Testis (tissue), 3 donors: ENCODE results near the gene NCOR1. TPM values are rescaled to one million over a fixed set of nuclear protein-coding genes. Genes with fewer than 3 reads are reported as not detected.
"Not testable (repeated sequence)": the region's sequence is repeated elsewhere in the genome, so short reads cannot be mapped to it uniquely, and the experiment has no call there.

Experiments
- DNase-seq: peaks from one replicate; pipeline ENCODE4 v3.0.0-alpha.2; 2019
- H3K27ac ChIP-seq, 2 donors: fragments of 200-600 bp; sonication (generic); one replicate each; pipeline ENCODE4 v1.5.1; 2019
- H3K27me3 ChIP-seq: fragments of 200-600 bp; sonication (generic); one replicate; pipeline ENCODE4 v1.5.1; 2019
- H3K36me3 ChIP-seq: fragments of 200-600 bp; sonication (generic); one replicate; pipeline ENCODE4 v1.5.1; 2017; ENCODE audit warnings: low read depth; ENCODE audit errors: missing control alignments
- H3K4me1 ChIP-seq: fragments of 200-600 bp; sonication (generic); one replicate; pipeline ENCODE4 v1.5.1; 2019
- H3K4me3 ChIP-seq, 2 donors: fragments of 200-600 bp; sonication (generic); one replicate each; pipeline ENCODE4 v1.5.1; 2017 to 2019
- H3K9me3 ChIP-seq: fragments of 200-600 bp; sonication (generic); one replicate; pipeline ENCODE4 v1.5.1; 2017
- POLR2A ChIP-seq: fragments of 450-650 bp; IDR thresholded peaks from one replicate; pipeline ENCODE4 v1.6.1; 2017; ENCODE audit warnings: antibody characterized with exemption, mild to moderate bottlenecking, moderate library complexity
- WGBS, 2 donors: methylation state at CpG; one replicate each; pipeline ENCODE4 v1.1.5; 2018; 5-methylcytosine and 5-hydroxymethylcytosine counted together
- intact Hi-C: fragments of 100-400 bp; cut with DNase I; formaldehyde crosslinking; loops from one replicate; pipeline ENCODE4 v1.15.1; 2023; ENCODE audit warnings: low total_unique reads
- polyA plus RNA-seq: library from polyadenylated mRNA; stranded (reverse); fragments of 350-450 nt; fragmentation: Illumina TruSeq; extraction: RNeasy Lipid Tissue Mini Kit (QIAGEN cat#74804); gene quantifications from one replicate; pipeline ENCODE4 v1.2.3, GENCODE V29; 2014; ENCODE audit warnings: low read depth, low replicate concordance; ENCODE audit not compliant: insufficient read depth
- total RNA-seq, 2 donors: library from RNA; depleted of rRNA; stranded (reverse); fragments of >200 nt; gene quantifications; one replicate each; pipeline ENCODE4 v1.2.3, GENCODE V29; 2016
- TF ChIP-seq, protein P1 (sequence below), 3 experiments: fragments of 450-650 bp in 2 of 3; fragments of 200-600 bp in 1 of 3; sonication (generic) in 1 of 3; IDR thresholded peaks; one replicate each; pipeline ENCODE4 v1.5.1; 2016 to 2019; ENCODE audit warnings: antibody characterized with exemption in 3 of 3, mild to moderate bottlenecking in 2 of 3, moderate library complexity in 1 of 3

NCOR1 gene
- total and polyA plus RNA-seq, 3 donors from 2014 or later, result 88.6 to 281 (median 270) TPM

DNA sequence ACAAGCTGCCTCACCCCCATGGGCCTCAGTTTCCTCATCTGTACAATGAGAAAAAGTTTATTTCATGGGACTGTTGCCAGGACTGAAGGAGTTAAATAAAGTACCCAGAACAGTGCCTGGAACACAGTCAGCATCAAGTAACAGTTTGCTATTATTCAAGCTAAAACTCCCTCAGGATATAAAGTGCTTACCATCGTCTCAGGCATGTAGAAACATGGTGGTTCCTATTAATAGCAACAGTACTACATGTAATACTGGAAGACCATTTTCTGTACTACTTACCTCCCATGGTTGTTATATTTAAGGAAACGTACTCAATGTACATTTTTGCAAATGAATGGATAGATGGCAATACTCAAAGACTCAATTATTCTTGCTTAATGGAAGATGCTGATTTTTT, 93.4 kb downstream of the NCOR1 start:
- 58 to 62% methylated on average over 2 of the region's 2 CpGs for WGBS, 2 donors
- no peak overlapping the region for H3K4me3 ChIP-seq
- no peaks in the 10 kb centered on the region for H3K9me3 ChIP-seq
- H3K27ac ChIP-seq, result no peak overlapping the region
- intact Hi-C loops, result no loop called here
- DNase-seq, result no peak
- no peaks in the 10 kb centered on the region for H3K27me3 ChIP-seq
- TF ChIP-seq POLR2A, result no peak
- TF ChIP-seq, protein P1, sequence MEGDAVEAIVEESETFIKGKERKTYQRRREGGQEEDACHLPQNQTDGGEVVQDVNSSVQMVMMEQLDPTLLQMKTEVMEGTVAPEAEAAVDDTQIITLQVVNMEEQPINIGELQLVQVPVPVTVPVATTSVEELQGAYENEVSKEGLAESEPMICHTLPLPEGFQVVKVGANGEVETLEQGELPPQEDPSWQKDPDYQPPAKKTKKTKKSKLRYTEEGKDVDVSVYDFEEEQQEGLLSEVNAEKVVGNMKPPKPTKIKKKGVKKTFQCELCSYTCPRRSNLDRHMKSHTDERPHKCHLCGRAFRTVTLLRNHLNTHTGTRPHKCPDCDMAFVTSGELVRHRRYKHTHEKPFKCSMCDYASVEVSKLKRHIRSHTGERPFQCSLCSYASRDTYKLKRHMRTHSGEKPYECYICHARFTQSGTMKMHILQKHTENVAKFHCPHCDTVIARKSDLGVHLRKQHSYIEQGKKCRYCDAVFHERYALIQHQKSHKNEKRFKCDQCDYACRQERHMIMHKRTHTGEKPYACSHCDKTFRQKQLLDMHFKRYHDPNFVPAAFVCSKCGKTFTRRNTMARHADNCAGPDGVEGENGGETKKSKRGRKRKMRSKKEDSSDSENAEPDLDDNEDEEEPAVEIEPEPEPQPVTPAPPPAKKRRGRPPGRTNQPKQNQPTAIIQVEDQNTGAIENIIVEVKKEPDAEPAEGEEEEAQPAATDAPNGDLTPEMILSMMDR (IDR thresholded peaks at IDR 0.05), result no peak
- no peaks in the 10 kb centered on the region for H3K36me3 ChIP-seq
- H3K4me1 ChIP-seq, result no peaks in the 10 kb centered on the region

DNA sequence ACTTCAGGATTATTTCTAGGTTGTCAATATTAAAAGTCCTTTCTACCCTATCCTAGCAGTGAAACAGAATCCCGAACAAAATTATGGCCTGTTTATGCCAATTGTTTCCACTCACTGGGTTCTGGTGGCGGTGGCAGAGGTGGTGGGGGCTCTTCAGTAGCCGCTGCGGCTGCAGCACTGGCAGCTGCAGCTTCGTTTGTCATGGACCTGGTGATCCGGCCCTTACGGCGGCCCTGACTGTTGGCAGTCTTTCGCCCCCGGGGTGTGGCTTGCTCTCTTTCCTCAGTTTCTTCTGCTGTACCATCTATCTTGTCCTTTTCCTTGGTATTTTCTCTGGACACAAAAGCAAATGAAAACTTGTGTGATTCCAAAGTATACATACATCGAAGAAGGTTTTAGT, 94.4 kb downstream of the NCOR1 start:
- H3K27me3 ChIP-seq, result no peaks in the 10 kb centered on the region
- 92 to 94% methylated on average over 11 of the region's 11 CpGs for WGBS, 2 donors
- H3K4me1 ChIP-seq, result no peaks in the 10 kb centered on the region
- H3K9me3 ChIP-seq, result no peaks in the 10 kb centered on the region
- intact Hi-C loops, result no loop called here
- no peak for DNase-seq
- no peak for TF ChIP-seq POLR2A
- TF ChIP-seq, protein P1 (IDR thresholded peaks at IDR 0.05), result no peak
- H3K27ac ChIP-seq, result no peak overlapping the region
- no peak overlapping the region for H3K4me3 ChIP-seq
- H3K36me3 ChIP-seq, result no peaks in the 10 kb centered on the region

DNA sequence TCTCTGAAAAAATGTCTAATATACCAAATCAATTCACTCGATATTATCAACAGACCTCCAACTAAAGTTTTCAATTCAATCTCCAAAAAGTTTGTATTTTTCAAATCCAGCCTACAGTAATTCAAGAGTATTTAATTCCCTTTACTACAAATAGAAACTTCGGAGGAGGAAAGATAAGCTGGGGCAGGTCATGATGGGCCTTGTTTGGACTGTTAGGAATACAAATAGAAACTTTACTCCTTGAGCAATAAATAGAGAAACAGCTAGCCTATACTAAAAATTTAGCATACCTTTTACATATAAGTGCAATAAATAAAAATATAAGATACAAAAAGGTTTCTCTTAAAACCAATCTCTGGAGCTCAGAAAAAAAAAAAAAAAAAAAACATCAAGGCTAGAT, 98.2 kb downstream of the NCOR1 start:
- DNase-seq, result no peak
- no peaks in the 10 kb centered on the region for H3K4me1 ChIP-seq
- no peak overlapping the region for H3K27ac ChIP-seq
- no peak for TF ChIP-seq POLR2A
- H3K9me3 ChIP-seq, result no peaks in the 10 kb centered on the region
- 95% methylated on average over 2 of the region's 2 CpGs for WGBS, 2 donors
- H3K36me3 ChIP-seq, result no peaks in the 10 kb centered on the region
- no peak overlapping the region for H3K4me3 ChIP-seq
- intact Hi-C loops, result no loop called here
- H3K27me3 ChIP-seq, result no peaks in the 10 kb centered on the region

DNA sequence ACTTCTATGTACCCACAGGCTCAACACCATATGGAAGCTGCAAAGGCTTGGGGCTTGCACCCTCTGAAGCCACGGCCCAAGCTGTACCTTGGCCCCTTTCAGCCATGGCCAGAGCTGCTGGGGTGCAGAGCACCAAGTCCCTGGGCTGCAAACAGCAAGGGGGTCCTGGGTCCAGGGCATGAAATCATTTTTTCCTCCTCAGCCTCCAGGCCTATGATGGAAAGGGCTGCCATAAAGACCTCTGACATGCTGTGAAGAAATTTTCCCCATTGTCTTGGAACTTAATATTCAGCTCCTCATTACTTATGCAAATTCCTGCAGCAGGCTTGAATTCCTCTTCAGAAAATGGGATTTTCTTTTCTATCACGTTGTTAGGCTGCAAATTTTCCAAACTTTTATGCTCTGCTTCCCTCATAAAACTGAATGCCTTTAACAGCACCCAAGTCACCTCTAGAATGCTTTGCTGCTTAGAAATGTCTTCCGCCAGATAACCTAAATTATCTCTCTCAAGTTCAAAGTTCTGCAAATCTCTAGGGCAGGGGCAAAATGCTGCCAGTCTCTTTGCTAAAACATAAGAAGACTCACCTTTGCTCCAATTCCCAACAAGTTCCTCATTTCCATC, 100.1 kb downstream of the NCOR1 start:
- DNase-seq, H3K27me3 ChIP-seq, intact Hi-C loops, H3K36me3 ChIP-seq, H3K4me3 ChIP-seq, H3K27ac ChIP-seq, H3K9me3 ChIP-seq, H3K4me1 ChIP-seq: not testable (repeated sequence)
- 90 to 97% methylated on average over 2 to 3 of the region's 3 CpGs for WGBS, 2 donors

DNA sequence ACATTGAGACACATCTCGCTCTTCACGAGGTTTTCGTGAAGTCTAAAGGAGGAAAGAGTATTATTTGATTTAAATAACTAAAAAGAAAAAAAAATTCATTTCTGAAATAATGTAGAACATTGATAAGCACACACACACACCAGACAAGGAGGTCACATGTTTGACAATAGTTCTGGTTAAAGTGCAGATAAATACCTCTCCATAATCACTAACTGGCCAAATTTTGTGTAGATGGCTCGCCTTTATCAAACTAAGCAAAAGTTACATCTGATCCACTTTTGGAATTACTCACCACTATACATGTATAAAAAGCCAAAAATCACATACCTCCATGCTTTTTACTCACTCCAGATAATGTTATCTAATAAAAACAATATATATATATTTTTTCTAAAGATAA, 106.5 kb downstream of the NCOR1 start:
- H3K4me3 ChIP-seq, result no peak overlapping the region
- H3K36me3 ChIP-seq, result no peaks in the 10 kb centered on the region
- intact Hi-C loops, result no loop called here
- WGBS, 2 donors, result 86 to 93% methylated on average over 4 of the region's 4 CpGs
- TF ChIP-seq, protein P1 (IDR thresholded peaks at IDR 0.05), result no peak
- TF ChIP-seq POLR2A, result no peak
- no peak for DNase-seq
- H3K9me3 ChIP-seq, result no peaks in the 10 kb centered on the region
- H3K27ac ChIP-seq, result no peak overlapping the region
- H3K27me3 ChIP-seq, result no peaks in the 10 kb centered on the region
- H3K4me1 ChIP-seq, result no peaks in the 10 kb centered on the region

DNA sequence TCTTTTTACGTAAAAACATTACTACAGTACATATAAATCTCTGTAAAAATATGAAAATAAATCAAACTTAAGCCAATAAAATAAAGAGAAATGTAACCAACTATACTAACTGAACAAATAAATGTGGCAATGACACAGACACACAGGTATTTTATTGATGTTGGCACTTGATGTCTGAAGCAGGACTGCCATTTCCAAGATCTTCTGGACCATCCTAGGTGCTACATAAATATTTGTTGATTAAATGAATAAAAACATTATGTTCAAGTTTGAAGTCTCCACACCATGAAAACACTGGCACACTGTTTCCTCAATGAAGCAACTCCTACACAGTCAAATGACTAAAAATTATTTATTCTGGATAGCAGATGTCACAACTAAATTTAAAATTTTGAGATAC, 106.9 kb downstream of the NCOR1 start:
- intact Hi-C loops, result no loop called here
- Histone ChIP-seq H3K27ac (no peak overlapping the region), H3K4me3 (no peak overlapping the region), H3K9me3 (no peaks in the 10 kb centered on the region), H3K27me3 (no peaks in the 10 kb centered on the region), H3K4me1 (no peaks in the 10 kb centered on the region), H3K36me3 (no peaks in the 10 kb centered on the region)
- TF ChIP-seq, protein P1 (IDR thresholded peaks at IDR 0.05), result no peak
- TF ChIP-seq POLR2A, result no peak
- WGBS, 2 donors, result 96 to 98% methylated on average over 1 of the region's 1 CpG
- no peak for DNase-seq
